Right kidney (tissue), 9 donors: ENCODE data around the gene MTCP1.

ENCODE experiments used
- DNase-seq: peaks from one replicate; pipeline ENCODE4 v3.0.0-alpha.2; 2016
- long read RNA-seq, 8 donors: transcript quantifications; one replicate each; lab custom pipeline, GENCODE V29; 2026

Gene MTCP1
- long read RNA-seq, donor 1, result 0 reads
- long read RNA-seq, donor 2, result 0 reads
- long read RNA-seq, donor 3, partial matches to known transcripts, result 0 of 6 reads
- long read RNA-seq, donor 3, other reads (novel, unspliced or antisense), result 6 of 6 reads
- long read RNA-seq, donor 4, result 0 reads
- long read RNA-seq, donor 5, partial matches to known transcripts, result 0 of 1 reads
- long read RNA-seq, donor 5, other reads (novel, unspliced or antisense), result 0 of 1 reads
- long read RNA-seq, donor 6, partial matches to known transcripts, result 6 of 6 reads
- long read RNA-seq, donor 6, other reads (novel, unspliced or antisense), result 0 of 6 reads
- long read RNA-seq, donor 7, partial matches to known transcripts, result 0 of 5 reads
- long read RNA-seq, donor 7, other reads (novel, unspliced or antisense), result 5 of 5 reads
- long read RNA-seq, donor 8, result 0 reads

GRCh38 chrX:155070975-155071693, at the start of gene MTCP1, which contains the start of the genes BRCC3 and CMC4:
MTCP1 (minus strand) TSS chrX:155071136; CDS start chrX:155066010, 5,126 bp downstream.
BRCC3 (plus strand) TSS chrX:155071508; CDS start chrX:155071528, 20 bp downstream.
CMC4 (minus strand) TSS chrX:155071136; CDS start chrX:155064023, 7,113 bp downstream.
- peak; percentile 78 for DNase-seq

GRCh38 chrX:155115174-155115819, 44.4 kb upstream of the MTCP1 start:
- DNase-seq, result no peak

- no peak for DNase-seq
These were observed 42.2 kb upstream of the MTCP1 start for GRCh38 chrX:155113097-155113496.

- DNase-seq, result no peak
These were observed 41.2 kb upstream of the MTCP1 start for GRCh38 chrX:155112171-155112570.

- no peak for DNase-seq
These were observed 37.5 kb upstream of the MTCP1 start for GRCh38 chrX:155108427-155108826.

GRCh38 chrX:155105919-155106318, 35.0 kb upstream of the MTCP1 start:
- no peak for DNase-seq

- DNase-seq, result no peak
These were observed 23.6 kb upstream of the MTCP1 start for GRCh38 chrX:155094468-155095061.

GRCh38 chrX:155086961-155087735, 16.2 kb upstream of the MTCP1 start:
- no peak for DNase-seq

GRCh38 chrX:155086202-155086840, 15.4 kb upstream of the MTCP1 start:
- no peak for DNase-seq

- DNase-seq, result no peak
These were observed 851 bp upstream of the MTCP1 start for GRCh38 chrX:155071694-155072280.

- DNase-seq, result peak; percentile 69
These were observed 317 bp downstream of the MTCP1 start for GRCh38 chrX:155070663-155070974.

- DNase-seq, result peak; percentile 16
These were observed 898 bp downstream of the MTCP1 start for GRCh38 chrX:155070038-155070437.

- DNase-seq, result no peak
These were observed 1.5 kb downstream of the MTCP1 start for GRCh38 chrX:155069414-155069813.

- no peak for DNase-seq
These were observed 2.8 kb downstream of the MTCP1 start for GRCh38 chrX:155068165-155068564.

- DNase-seq, result no peak
These were observed 5.8 kb downstream of the MTCP1 start for GRCh38 chrX:155065035-155065734.

- DNase-seq, result no peak
These were observed 9.2 kb downstream of the MTCP1 start for GRCh38 chrX:155061760-155062159.

GRCh38 chrX:155056877-155057792, 13.8 kb downstream of the MTCP1 start:
- DNase-seq, result peak; percentile 42

GRCh38 chrX:155056471-155056870, 14.5 kb downstream of the MTCP1 start:
- DNase-seq, result no peak

- DNase-seq, result no peak
These were observed 15.4 kb downstream of the MTCP1 start for GRCh38 chrX:155055494-155055893.
